ENCODE results near the gene OLFM1. TPM values are rescaled to one million over a fixed set of nuclear protein-coding genes. Genes with fewer than 3 reads are reported as not detected.

Gene OLFM1
- total RNA-seq, 1 donor from 2014 or later: 5.5 TPM

GRCh38 chr9:135165003-135165711 lies 77.7 kb downstream of the OLFM1 start:
- H3K36me3 ChIP-seq (ENCODE audit: insufficient read depth, low read length): no peaks in the 10 kb centered on the region
- peaks cover 3% of the 10 kb centered on the region for H3K9me3 ChIP-seq (ENCODE audit: insufficient read depth, low read depth, low read length)
- no peaks in the 10 kb centered on the region for H3K27me3 ChIP-seq (ENCODE audit: insufficient read depth, low read length)
- H3K79me2 ChIP-seq (ENCODE audit: insufficient read depth, low read length): no peaks in the 10 kb centered on the region
- Mint-ChIP-seq H3K9me3 (ENCODE audit: unreplicated experiment) (peaks cover 5% of the 10 kb centered on the region), H3K4me3 (ENCODE audit: unreplicated experiment) (no peak overlapping the region), H3K27ac (ENCODE audit: unreplicated experiment) (no peak overlapping the region), H3K4me1 (ENCODE audit: low read depth, unreplicated experiment) (no peaks in the 10 kb centered on the region), H3K27me3 (ENCODE audit: low read depth, unreplicated experiment) (peaks cover 57% of the 10 kb centered on the region), H3K36me3 (ENCODE audit: low read depth, unreplicated experiment) (peaks cover 2% of the 10 kb centered on the region)
- no peak overlapping the region for H3K4me2 ChIP-seq (ENCODE audit: low read length)
- no peaks in the 10 kb centered on the region for H4K20me1 ChIP-seq (ENCODE audit: insufficient read depth, low read length)
- H3K27ac ChIP-seq (ENCODE audit: low read depth, low read length): no peak overlapping the region
- TF ChIP-seq CTCF (IDR thresholded peaks at IDR 0.05; ENCODE audit: insufficient read depth, low read depth, low read length) (no peak), EZH2 (IDR thresholded peaks at IDR 0.05; ENCODE audit: insufficient read depth, low read length) (no peak)
- DNase-seq (ENCODE audit: low read depth) (no peak), FAIRE-seq (no peak)
- H3K4me3 ChIP-seq (ENCODE audit: insufficient read depth, low read depth, low read length): no peak overlapping the region
- no peaks in the 10 kb centered on the region for H3K4me1 ChIP-seq (ENCODE audit: insufficient read depth, low read length)
- H3K9ac ChIP-seq (ENCODE audit: low read length): no peak overlapping the region
- no peak overlapping the region for H2AFZ ChIP-seq (ENCODE audit: low read depth, low read length)

GRCh38 chr9:135165756-135166519 lies 78.5 kb downstream of the OLFM1 start:
- Mint-ChIP-seq H3K36me3 (ENCODE audit: low read depth, unreplicated experiment) (no peaks in the 10 kb centered on the region), H3K4me1 (ENCODE audit: low read depth, unreplicated experiment) (no peaks in the 10 kb centered on the region), H3K4me3 (ENCODE audit: unreplicated experiment) (no peak overlapping the region), H3K27me3 (ENCODE audit: low read depth, unreplicated experiment) (peaks cover 55% of the 10 kb centered on the region), H3K27ac (ENCODE audit: unreplicated experiment) (no peak overlapping the region), H3K9me3 (ENCODE audit: unreplicated experiment) (peaks cover 5% of the 10 kb centered on the region)
- Histone ChIP-seq H3K27ac (ENCODE audit: low read depth, low read length) (no peak overlapping the region), H4K20me1 (ENCODE audit: insufficient read depth, low read length) (no peaks in the 10 kb centered on the region), H3K4me3 (ENCODE audit: insufficient read depth, low read depth, low read length) (no peak overlapping the region), H2AFZ (ENCODE audit: low read depth, low read length) (no peak overlapping the region), H3K4me1 (ENCODE audit: insufficient read depth, low read length) (no peaks in the 10 kb centered on the region), H3K79me2 (ENCODE audit: insufficient read depth, low read length) (no peaks in the 10 kb centered on the region), H3K36me3 (ENCODE audit: insufficient read depth, low read length) (no peaks in the 10 kb centered on the region), H3K9me3 (ENCODE audit: insufficient read depth, low read depth, low read length) (peaks cover 5% of the 10 kb centered on the region), H3K27me3 (ENCODE audit: insufficient read depth, low read length) (no peaks in the 10 kb centered on the region), H3K4me2 (ENCODE audit: low read length) (no peak overlapping the region), H3K9ac (ENCODE audit: low read length) (no peak overlapping the region)
- no peak for TF ChIP-seq CTCF (IDR thresholded peaks at IDR 0.05; ENCODE audit: insufficient read depth, low read depth, low read length)
- no peak for TF ChIP-seq EZH2 (IDR thresholded peaks at IDR 0.05; ENCODE audit: insufficient read depth, low read length)
- FAIRE-seq: no peak
- no peak for DNase-seq (ENCODE audit: low read depth)

All from astrocyte (in vitro differentiated cells and primary cell).